AG10803 (cell line): ENCODE measurements around the gene PSMD3.

Source experiments
- DNase-seq: peaks from one replicate; pipeline ENCODE4 v3.0.0; 2010; ENCODE audit warnings: low read depth
- H3K4me3 ChIP-seq: 2 replicates; pipeline ENCODE4 v1.5.1; 2011; ENCODE audit warnings: mild to moderate bottlenecking, low read length, control low read depth
- CTCF ChIP-seq: conservative IDR thresholded peaks from 2 replicates; pipeline ENCODE4 v1.5.1; 2011; ENCODE audit warnings: mild to moderate bottlenecking, low read length, control low read depth, inconsistent platforms

The PSMD3 gene

GRCh38 chr17:40031706-40032105 lies 51.1 kb downstream of the PSMD3 start:
- no peak overlapping the region for H3K4me3 ChIP-seq
- no peak for TF ChIP-seq CTCF
- no peak for DNase-seq

- H3K4me3 ChIP-seq, result no peak overlapping the region
- no peak for TF ChIP-seq CTCF
- DNase-seq, result no peak
Measured at GRCh38 chr17:40032322-40033320, 52.0 kb downstream of the PSMD3 start.

GRCh38 chr17:40033339-40033738 lies 52.7 kb downstream of the PSMD3 start:
- DNase-seq, result no peak
- H3K4me3 ChIP-seq, result no peak overlapping the region
- no peak for TF ChIP-seq CTCF

GRCh38 chr17:40034426-40035161 lies 54.0 kb downstream of the PSMD3 start:
- H3K4me3 ChIP-seq, result no peak overlapping the region
- no peak for TF ChIP-seq CTCF
- no peak for DNase-seq

GRCh38 chr17:40035162-40035559 lies 54.6 kb downstream of the PSMD3 start:
- peak; percentile 61 for TF ChIP-seq CTCF

GRCh38 chr17:40038882-40039513 lies 58.4 kb downstream of the PSMD3 start:
- no peak overlapping the region for H3K4me3 ChIP-seq
- peak; percentile 86 for DNase-seq
- peak; percentile 88 for TF ChIP-seq CTCF

More at GRCh38 chr17:40035162-40035559, 54.6 kb downstream of the PSMD3 start:
- DNase-seq, result peak; percentile 36
- H3K4me3 ChIP-seq, result no peak overlapping the region
